Liver (tissue), 9 donors: ENCODE results near the gene ENC1. TPM values are rescaled to one million over a fixed set of nuclear protein-coding genes. Genes with fewer than 3 reads are reported as not detected.

Experiments
- DNase-seq: peaks from one replicate; pipeline ENCODE4 v3.0.0-alpha.2; 2017; ENCODE audit warnings: low spot score
- H3K27ac ChIP-seq, 2 donors: one replicate each; pipeline ENCODE4 v1.7.0; 2013; ENCODE audit warnings: inconsistent platforms in 2 of 2, low read length in 2 of 2, control low read depth in 1 of 2, low read depth in 1 of 2, mild to moderate bottlenecking in 1 of 2
- H3K27me3 ChIP-seq, 4 donors: one replicate each; pipeline versions ENCODE4 v1.6.1 to v1.7.0; 2013; ENCODE audit warnings: low read length in 3 of 4, inconsistent platforms in 1 of 4, mild to moderate bottlenecking in 1 of 4, moderate library complexity in 1 of 4; ENCODE audit not compliant: control insufficient read depth in 4 of 4, insufficient read depth in 4 of 4
- H3K36me3 ChIP-seq, 4 donors: one replicate each; pipeline versions ENCODE4 v1.6.1 to v1.7.0; 2013; ENCODE audit warnings: low read length in 3 of 4, mild to moderate bottlenecking in 3 of 4, low read depth in 1 of 4, moderate library complexity in 1 of 4; ENCODE audit not compliant: control insufficient read depth in 4 of 4, insufficient read depth in 3 of 4
- H3K4me1 ChIP-seq, 4 donors: one replicate each; pipeline versions ENCODE4 v1.6.1 to v1.7.0; 2013; ENCODE audit warnings: low read length in 3 of 4, mild to moderate bottlenecking in 3 of 4, moderate library complexity in 1 of 4; ENCODE audit not compliant: control insufficient read depth in 4 of 4, insufficient read depth in 4 of 4
- H3K4me3 ChIP-seq, 3 donors: one replicate each; pipeline versions ENCODE4 v1.6.1 to v1.7.0; 2013; ENCODE audit warnings: low read length in 3 of 3, control low read depth in 1 of 3, low read depth in 1 of 3, mild to moderate bottlenecking in 1 of 3
- H3K9ac ChIP-seq, 2 donors: one replicate each; pipeline ENCODE4 v1.7.0; 2013; ENCODE audit warnings: low read length in 2 of 2, mild to moderate bottlenecking in 2 of 2, moderate library complexity in 2 of 2, control low read depth in 1 of 2, low read depth in 1 of 2
- H3K9me3 ChIP-seq, 4 donors: one replicate each; pipeline versions ENCODE4 v1.6.1 to v1.7.0; 2013; ENCODE audit warnings: low read length in 3 of 4; ENCODE audit not compliant: control insufficient read depth in 4 of 4
- ATF3 ChIP-seq: IDR thresholded peaks from 2 replicates; pipeline ENCODE4 v1.6.1; 2016; ENCODE audit warnings: antibody characterized with exemption
- CTCF ChIP-seq: fragments of 150-350 bp; IDR thresholded peaks from 2 replicates; pipeline ENCODE4 v1.5.1; 2017; ENCODE audit warnings: improper control_type of control experiment, low read depth, low read length; ENCODE audit not compliant: missing input control
- FOXA1 ChIP-seq: IDR thresholded peaks from 2 replicates; pipeline ENCODE4 v1.6.1; 2016; ENCODE audit warnings: antibody characterized with exemption
- GABPA ChIP-seq, 2 donors: IDR thresholded peaks in 1 of 2; conservative IDR thresholded peaks in 1 of 2; 2 replicates each; pipeline ENCODE4 v1.6.1; 2016; ENCODE audit warnings: antibody characterized with exemption in 2 of 2, mild to moderate bottlenecking in 1 of 2, moderate library complexity in 1 of 2
- HNF4A ChIP-seq, 2 donors: conservative IDR thresholded peaks; 2 replicates each; pipeline ENCODE4 v1.6.1; 2016; ENCODE audit warnings: antibody characterized with exemption in 2 of 2, mild to moderate bottlenecking in 2 of 2
- HNF4G ChIP-seq: IDR thresholded peaks from 2 replicates; pipeline ENCODE4 v1.6.1; 2016; ENCODE audit warnings: antibody characterized with exemption
- JUND ChIP-seq, 2 donors: IDR thresholded peaks; 2 replicates each; pipeline ENCODE4 v1.6.1; 2016; ENCODE audit warnings: antibody characterized with exemption in 2 of 2
- NR2F2 ChIP-seq: IDR thresholded peaks from 2 replicates; pipeline ENCODE4 v1.6.1; 2016; ENCODE audit warnings: antibody characterized with exemption
- RAD21 ChIP-seq, 2 donors: IDR thresholded peaks; 2 replicates each; pipeline ENCODE4 v1.6.1; 2016; ENCODE audit warnings: antibody characterized with exemption in 2 of 2, mild to moderate bottlenecking in 2 of 2
- REST ChIP-seq: IDR thresholded peaks from 2 replicates; pipeline ENCODE4 v1.6.1; 2016; ENCODE audit warnings: antibody characterized with exemption, mild to moderate bottlenecking
- TAF1 ChIP-seq: conservative IDR thresholded peaks from 2 replicates; pipeline ENCODE4 v1.6.1; 2016; ENCODE audit warnings: antibody characterized with exemption, mild to moderate bottlenecking
- WGBS: extraction: QIAGEN DNeasy Blood & Tissue Kit; methylation state at CpG from one replicate; pipeline ENCODE4 v1.1.7; 2013; 5-methylcytosine and 5-hydroxymethylcytosine counted together
- polyA plus RNA-seq, 2 donors: library from polyadenylated mRNA; stranded (reverse) in 1 of 2; unstranded in 1 of 2; fragments of 200-250 nt in 1 of 2; fragments of >200 nt in 1 of 2; fragmentation: Nextera tagmentation in 1 of 2; extraction: Ambion mirVana in 1 of 2; gene quantifications; one replicate each; pipeline versions ENCODE4 v1.2.1 to v1.2.3, GENCODE V29; 2013 to 2015
- total RNA-seq, 2 donors: library from RNA; depleted of rRNA; stranded (reverse); fragments of >200 nt; gene quantifications; one replicate each; pipeline ENCODE4 v1.2.3, GENCODE V29; 2014
- donor health status: healthy.
- donor health status: healthy.
- donor health status: healthy.
- donor health status: healthy.
- donor health status: healthy.

ENC1 gene
- total and polyA plus RNA-seq, 4 donors = 5.7 to 34.4 (median 13.8) TPM

- TF ChIP-seq CTCF (no peak), GABPA (IDR thresholded peaks at IDR 0.05 in 1 of 2, conservative IDR thresholded peaks at IDR 0.05 in 1 of 2) (no peak), FOXA1 (no peak), HNF4A (conservative IDR thresholded peaks at IDR 0.05) (peak; percentile 74 to 90), JUND (IDR thresholded peaks at IDR 0.05) (peak in 1 of 2 donors; percentile 9), TAF1 (no peak), ATF3 (no peak), NR2F2 (no peak)
Measured at GRCh38 chr5:74686962-74687751, 46.6 kb upstream of the ENC1 start (continued).

GRCh38 chr5:74685979-74686631 lies 45.6 kb upstream of the ENC1 start:
- no peak for DNase-seq
- peaks cover 0 to 18% (median 9%) of the 10 kb centered on the region in 4 donors for H3K4me1 ChIP-seq
- WGBS = 62% methylated on average over 10 of the region's 10 CpGs
- H3K4me3 ChIP-seq = peak overlapping the region; percentile 65 to 92 (median 78)
- H3K27ac ChIP-seq = peak overlapping the region; percentile 79 to 83
- peaks cover 0 to 13% (median 8%) of the 10 kb centered on the region in 4 donors for H3K36me3 ChIP-seq
- no peaks in the 10 kb centered on the region for H3K27me3 ChIP-seq
- no peaks in the 10 kb centered on the region for H3K9me3 ChIP-seq
- TF ChIP-seq NR2F2 (no peak), CTCF (no peak), TAF1 (no peak), RAD21 (IDR thresholded peaks at IDR 0.05) (no peak), HNF4G (no peak), REST (no peak), HNF4A (conservative IDR thresholded peaks at IDR 0.05) (no peak)
- peak overlapping the region; percentile 33 to 69 for H3K9ac ChIP-seq
